ENCODE results near the gene GINM1. TPM values are rescaled to one million over a fixed set of nuclear protein-coding genes. Genes with fewer than 3 reads are reported as not detected.

Gene GINM1
- total and polyA plus RNA-seq, 2 of the 4 experiments (the other 2 are of a cell fraction): 23.6 to 24.9 TPM

- peak within 1 kb of the TSS; percentile 98 for H2AK9ac ChIP-seq (replicated peaks; ENCODE audit: low read depth, low read length, poor library complexity)
- peak within 1 kb of the TSS; percentile 91 for H3K9ac ChIP-seq (ENCODE audit: low read depth, low read length)
- H4K91ac ChIP-seq (ENCODE audit: insufficient read depth, low read depth, low read length): peak within 1 kb of the TSS; percentile 83; the same call in 1 of the 2 replicates
- dilution Hi-C loops (cut with HindIII; ENCODE audit: low sequenced_read_pairs, unreplicated experiment): no loop called here
- peaks cover 3 to 25% of the 10 kb centered on the region in 2 experiments; a peak in 3 of 4 replicates for H3K79me1 ChIP-seq (ENCODE audit: low read depth in 1 of 2, low read length in 2 of 2)
- H2BK5ac ChIP-seq (ENCODE audit: low read depth, low read length, poor library complexity, severe bottlenecking): peak within 1 kb of the TSS; percentile 81
- DNase-seq (peak; percentile 94), ATAC-seq (ENCODE audit: low read depth) (peak; percentile 93)
- H3K4me3 ChIP-seq (ENCODE audit: insufficient read depth, low read depth, low read length): peak within 1 kb of the TSS; percentile 79
- H3K18ac ChIP-seq (ENCODE audit: low read depth, low read length): peak within 1 kb of the TSS; percentile 7; the same call in 1 of the 2 replicates
- peak within 1 kb of the TSS; percentile 53; the same call in 1 of the 2 replicates for H2BK120ac ChIP-seq (ENCODE audit: low read depth, low read length)
- intact Hi-C loops (cut with micrococcal nuclease): loop anchor here (1.0 to 5.0 kb wide), 3 partner anchors 17 to 380 kb away; no protein-coding TSS in a partner anchor
- ChIA-PET CTCF (interaction anchor here (0.5 to 1.6 kb wide), 6 partner anchors 9 to 997 kb away, joined by 3 to 7 read pairs (median 3); no protein-coding TSS in a partner anchor), POLR2A (ENCODE audit: unreplicated experiment) (interaction anchor here (0.6 kb wide), 2 partner anchors 16 to 843 kb away, joined by 3 to 7 read pairs; no protein-coding TSS in a partner anchor)
- in situ Hi-C loops (cut with MboI; ENCODE audit: low sequenced_read_pairs): loop anchor here (10.0 kb wide), 1 partner anchor 379 kb away; the partner anchor contains the start of gene RAET1G
- H3K56ac ChIP-seq (ENCODE audit: extremely low read depth, insufficient read depth, low read length): peak within 1 kb of the TSS; percentile 89
- H3K4me2 ChIP-seq (ENCODE audit: low read depth, low read length): peak within 1 kb of the TSS; percentile 97
- peaks cover 3% of the 10 kb centered on the region for H3K27me3 ChIP-seq (ENCODE audit: control insufficient read depth, insufficient read depth, low read length)
- H3K9me3 ChIP-seq (ENCODE audit: control insufficient read depth, insufficient read depth, low read length): no peaks in the 10 kb centered on the region
- H3K27ac ChIP-seq (ENCODE audit: insufficient read depth, low read length): peak within 1 kb of the TSS; percentile 85
- 0 out of 3 replicates have a peak within 1 kb of the TSS, but pooled peaks have one; percentile 22 for H2BK15ac ChIP-seq (ENCODE audit: low read depth, low read length)
- BruUV-seq (replicated peaks): no TSS peak
- H3K14ac ChIP-seq (replicated peaks; ENCODE audit: low read depth, low read length): peak within 1 kb of the TSS; percentile 96
- H4K5ac ChIP-seq (ENCODE audit: low read depth, low read length): peak within 1 kb of the TSS; percentile 55
- no peaks in the 10 kb centered on the region; the same call in 1 of the 2 replicates for H3K4me1 ChIP-seq (ENCODE audit: control insufficient read depth, insufficient read depth, low read length)
- peak within 1 kb of the TSS; percentile 95 for H3K23ac ChIP-seq (ENCODE audit: low read depth, low read length)
- peak within 1 kb of the TSS; percentile 98 for H3K4ac ChIP-seq (ENCODE audit: low read depth, low read length)
- H2AK5ac ChIP-seq (ENCODE audit: low read depth, low read length): peak within 1 kb of the TSS; percentile 99
- peak within 1 kb of the TSS; percentile 5; the same call in 1 of the 2 replicates for H2BK20ac ChIP-seq (ENCODE audit: low read depth, low read length)
- peak within 1 kb of the TSS; percentile 96 for H2AFZ ChIP-seq (replicated peaks; ENCODE audit: low read length, poor library complexity)
- H3K9me1 ChIP-seq (ENCODE audit: insufficient read depth, low read length): peaks cover 4% of the 10 kb centered on the region
- H4K20me1 ChIP-seq (ENCODE audit: insufficient read depth, low read length): peaks cover 31% of the 10 kb centered on the region
- 0% methylated on average over 47 of the region's 71 CpGs; no CpG with 5 or more reads in 1 of the 2 experiments for WGBS, 2 experiments (ENCODE audit: extremely low coverage in 2 of 2, insufficient read length in 1 of 2)
- peak within 1 kb of the TSS; percentile 80 to 93 for H4K8ac ChIP-seq (ENCODE audit: low read depth in 2 of 2, low read length in 2 of 2)
- H3K36me3 ChIP-seq (ENCODE audit: control insufficient read depth, insufficient read depth, low read length): no peaks in the 10 kb centered on the region
- no peak for TF ChIP-seq NFE2L2 (IDR thresholded peaks at IDR 0.05; ENCODE audit: low read depth, low read length)
- peak; percentile 91 for TF ChIP-seq MXI1 (IDR thresholded peaks at IDR 0.05; ENCODE audit: borderline replicate concordance, low read depth, low read length)
- peak; percentile 81; the same call in 1 of the 2 replicates for TF ChIP-seq POLR2A (IDR thresholded peaks at IDR 0.05; ENCODE audit: low read depth, low read length)
- peak; percentile 98 for TF ChIP-seq MAZ (IDR thresholded peaks at IDR 0.05; ENCODE audit: borderline replicate concordance, low read depth, low read length)
- TF ChIP-seq SMC3 (IDR thresholded peaks at IDR 0.05; ENCODE audit: low read depth, low read length): peak; percentile 41
- TF ChIP-seq RAD21 (IDR thresholded peaks at IDR 0.05; ENCODE audit: low read length): peak; percentile 46
- peak; percentile 53 for TF ChIP-seq FOS (IDR thresholded peaks at IDR 0.05; ENCODE audit: low read depth, low read length)
- no peak; the same call in 1 of the 2 replicates for TF ChIP-seq CHD1 (IDR thresholded peaks at IDR 0.05; ENCODE audit: low read depth, low read length)
- peak; percentile 41 for TF ChIP-seq BHLHE40 (IDR thresholded peaks at IDR 0.05; ENCODE audit: low read depth, low read length)
- peak; percentile 67 for TF ChIP-seq CEBPB (IDR thresholded peaks at IDR 0.05; ENCODE audit: low read depth, low read length)
- TF ChIP-seq ELK1 (IDR thresholded peaks at IDR 0.05; ENCODE audit: borderline replicate concordance, low read depth, low read length): peak; percentile 86
- TF ChIP-seq RFX5 (IDR thresholded peaks at IDR 0.05; ENCODE audit: low read depth, low read length): no peak
- TF ChIP-seq MAFK (IDR thresholded peaks at IDR 0.05; ENCODE audit: low read depth, low read length): no peak
- TF ChIP-seq CTCF (conservative IDR thresholded peaks at IDR 0.05; ENCODE audit: low read depth, low read length): peak; percentile 66
These were observed 20.3 kb upstream of the GINM1 start, which contains the start of gene PPIL4 for GRCh38 chr6:149545754-149546471. TSS of gene PPIL4 (minus strand) at chr6:149546043. CDS start at chr6:149546005, 38 bp downstream.
